GM21423 (cell line): ENCODE results near the gene TNF.
"Not testable (repeated sequence)": the region's sequence is repeated elsewhere in the genome, so short reads cannot be mapped to it uniquely, and the experiment has no call there.

Source experiments
- ATAC-seq: cut with Tn5 transposase; IDR thresholded peaks from one replicate; pipeline ENCODE4 v1.9.1; 2021; ENCODE audit warnings: mild to moderate bottlenecking, moderate library complexity; ENCODE audit not compliant: unreplicated experiment

The TNF gene

DNA sequence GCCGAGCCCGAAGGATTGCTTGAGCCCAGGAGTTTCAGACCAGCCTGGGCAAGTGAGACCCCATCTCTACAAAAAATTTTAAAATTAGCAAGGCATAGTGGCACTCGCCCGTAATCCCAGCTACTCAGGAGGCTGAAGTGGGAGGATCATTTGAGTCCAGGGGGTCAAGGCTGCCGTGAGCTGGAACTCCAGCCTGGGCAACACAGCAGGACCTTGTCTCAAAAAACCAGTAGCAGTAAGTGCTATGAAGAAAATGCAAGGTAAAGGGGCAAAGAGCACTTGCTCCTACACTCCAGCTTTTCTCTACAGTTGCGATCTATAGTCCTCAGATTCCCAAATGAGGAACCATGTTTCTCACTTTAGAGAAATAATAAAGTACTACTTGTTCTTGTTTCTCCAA, 31.7 kb upstream of the TNF start:
- ATAC-seq: no peak

DNA sequence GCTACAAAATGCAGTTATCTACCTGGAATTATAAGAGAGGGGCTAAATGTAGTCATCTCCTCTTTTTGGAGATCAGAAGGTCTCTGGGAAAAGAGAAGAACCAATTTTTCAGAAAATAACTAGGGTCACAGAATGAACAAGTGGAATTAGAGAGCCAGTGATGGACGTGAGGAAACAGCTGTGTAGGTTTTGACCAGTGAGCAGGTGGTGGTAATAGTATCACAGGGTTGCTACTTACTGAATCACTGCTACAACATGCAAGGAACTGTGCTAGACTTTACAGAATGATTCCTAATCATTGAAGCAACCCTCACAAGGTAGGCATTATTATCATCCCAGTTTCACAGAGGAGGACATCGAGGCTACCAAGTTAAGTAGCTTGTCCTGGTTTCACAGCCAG, 30.7 kb upstream of the TNF start:
- ATAC-seq: no peak

DNA sequence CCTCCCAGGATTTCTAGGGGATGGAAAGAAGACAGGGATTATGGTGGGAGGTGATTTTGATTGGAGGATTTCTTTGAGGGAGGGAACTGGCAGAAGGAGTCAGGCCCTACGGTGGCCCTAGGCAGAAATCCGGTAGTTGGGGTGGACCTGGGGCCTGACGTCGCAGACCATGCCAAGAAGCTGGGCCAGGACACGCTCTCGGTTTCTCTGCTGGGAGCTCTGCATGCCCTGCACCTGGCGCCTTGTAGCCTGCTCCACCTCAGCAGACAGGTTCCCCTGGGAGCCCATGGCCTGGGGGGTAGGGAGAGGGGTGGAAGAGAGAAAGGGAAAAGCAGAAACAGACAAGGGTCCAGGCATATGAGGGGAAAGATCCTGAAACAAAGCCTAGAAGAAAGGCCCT, 30.1 kb upstream of the TNF start:
- no peak for ATAC-seq

DNA sequence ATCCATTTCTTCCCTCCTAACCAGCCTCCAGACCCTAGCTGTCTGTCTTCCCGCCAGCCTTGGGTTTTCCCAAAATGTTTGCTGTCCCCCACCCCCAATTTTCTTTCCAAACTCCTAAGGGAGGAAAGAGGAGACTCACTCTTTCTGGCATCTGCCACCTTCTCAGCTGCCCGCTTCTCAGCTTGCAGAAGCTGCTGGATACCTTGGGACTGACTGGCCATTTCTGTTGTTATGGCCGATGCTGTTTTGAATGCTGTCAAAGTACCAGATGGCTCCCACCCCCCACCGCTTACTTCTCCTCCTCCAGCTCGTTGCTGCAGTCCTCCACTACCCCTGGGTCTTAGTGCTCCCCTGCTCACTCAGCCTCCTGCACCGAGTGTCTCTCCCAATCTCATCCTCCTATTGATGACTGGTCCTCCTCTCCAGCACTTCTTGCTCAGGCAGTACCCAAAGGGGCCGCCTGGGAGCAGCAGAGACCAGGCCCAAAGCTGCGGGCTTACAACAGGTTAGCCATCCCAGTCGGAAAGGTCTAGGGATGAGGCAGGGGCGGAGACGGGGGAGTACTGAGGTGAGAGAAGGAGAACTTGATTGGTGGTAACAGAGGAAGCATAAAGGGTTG, 28.9 kb upstream of the TNF start, which contains the start of gene ATP6V1G2:
Gene ATP6V1G2 (minus strand): TSS at position 270 of the 619 bp plus-strand sequence. CDS start 49 bp downstream, at position 221.
- ATAC-seq: peak; percentile 35

DNA sequence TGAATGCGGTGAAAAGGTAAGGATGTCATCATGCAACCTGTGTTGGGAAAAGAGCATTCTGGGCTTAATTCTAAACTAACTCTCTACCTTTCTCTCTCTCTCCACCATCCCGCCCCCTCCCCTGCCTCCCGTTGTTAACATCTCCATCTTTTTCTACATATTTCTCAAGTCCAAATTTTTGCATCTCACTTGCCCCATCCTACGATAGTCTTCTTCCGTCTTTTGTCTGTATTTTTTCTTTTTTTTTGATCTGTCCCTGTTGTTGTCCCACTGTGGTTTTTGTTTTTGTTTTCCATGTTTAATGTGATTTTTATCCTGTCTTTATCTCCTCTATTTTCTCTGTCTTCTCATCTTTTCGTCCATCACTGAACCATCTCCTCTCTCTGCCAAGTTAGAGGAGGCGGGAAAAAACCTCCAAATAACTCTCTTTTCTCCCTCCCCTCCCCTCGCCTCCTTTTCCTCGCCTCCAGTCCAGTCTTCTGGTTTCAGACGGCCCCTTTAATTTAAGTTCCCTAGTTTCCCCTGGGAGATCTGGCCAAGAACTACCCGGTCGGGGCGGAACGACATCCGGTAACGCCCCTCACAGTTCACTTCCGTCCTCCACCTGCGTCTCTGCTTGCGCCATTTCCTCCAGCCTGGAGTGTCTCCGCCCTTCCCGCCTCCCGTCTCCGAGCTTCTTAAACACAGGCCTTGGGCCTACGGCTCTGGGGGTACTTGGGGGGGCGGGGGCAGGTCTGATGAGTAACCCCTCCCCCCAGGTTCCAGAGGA, 28.2 kb upstream of the TNF start, which contains the start of gene NFKBIL1:
Gene NFKBIL1 (plus strand): TSS at position 651 of the 769 bp plus-strand sequence. CDS start 87 bp downstream, at position 738.
- ATAC-seq: peak; percentile 75

DNA sequence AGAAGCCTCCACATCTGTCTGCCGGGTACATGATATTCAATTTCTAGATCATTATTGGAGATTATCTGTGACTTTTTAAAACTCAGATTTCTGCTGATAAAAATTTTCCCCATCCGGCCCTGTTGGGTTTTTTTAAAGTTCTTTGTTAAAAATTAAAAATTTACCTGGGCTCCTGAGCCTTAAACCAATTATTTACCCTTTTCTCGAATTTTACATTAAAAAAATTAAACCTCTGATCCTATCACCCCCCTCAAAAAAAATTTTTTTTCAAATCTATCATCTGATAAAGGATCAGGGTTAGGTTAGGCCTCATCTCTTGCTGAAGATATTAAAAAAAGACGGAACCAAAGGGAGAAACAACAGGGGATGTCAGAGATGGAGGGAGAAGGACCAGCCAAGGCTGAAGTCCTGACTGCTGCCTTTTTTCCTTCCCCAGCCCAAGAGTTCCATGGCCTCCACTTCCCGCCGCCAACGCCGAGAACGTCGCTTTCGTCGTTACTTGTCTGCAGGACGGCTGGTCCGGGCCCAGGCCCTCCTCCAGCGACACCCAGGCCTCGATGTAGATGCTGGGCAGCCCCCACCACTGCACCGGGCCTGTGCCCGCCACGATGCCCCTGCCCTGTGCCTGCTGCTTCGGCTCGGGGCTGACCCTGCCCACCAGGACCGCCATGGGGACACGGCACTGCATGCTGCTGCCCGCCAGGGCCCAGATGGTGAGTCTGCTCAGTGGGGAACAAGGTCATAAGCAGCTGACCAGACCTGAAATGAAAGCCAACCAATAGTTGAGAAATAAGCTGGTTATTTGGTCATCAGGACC, 27.4 kb upstream of the TNF start:
- no peak for ATAC-seq

DNA sequence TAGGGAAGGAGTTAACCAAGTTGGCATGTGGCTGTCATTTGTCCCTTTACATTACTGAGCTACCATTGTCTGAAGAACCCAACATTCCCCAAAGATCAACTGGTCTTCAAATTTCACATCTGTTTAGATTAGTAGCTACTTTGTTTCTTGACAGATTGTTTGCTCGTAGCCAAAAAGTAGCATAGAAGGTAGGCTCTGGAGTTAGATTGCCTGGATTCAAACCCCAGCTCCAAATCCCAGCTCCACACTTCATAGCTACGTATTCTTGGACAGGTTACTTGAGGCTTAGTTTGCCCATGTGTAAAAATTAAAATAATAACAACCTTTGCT, 26.9 kb upstream of the TNF start:
- no peak for ATAC-seq

DNA sequence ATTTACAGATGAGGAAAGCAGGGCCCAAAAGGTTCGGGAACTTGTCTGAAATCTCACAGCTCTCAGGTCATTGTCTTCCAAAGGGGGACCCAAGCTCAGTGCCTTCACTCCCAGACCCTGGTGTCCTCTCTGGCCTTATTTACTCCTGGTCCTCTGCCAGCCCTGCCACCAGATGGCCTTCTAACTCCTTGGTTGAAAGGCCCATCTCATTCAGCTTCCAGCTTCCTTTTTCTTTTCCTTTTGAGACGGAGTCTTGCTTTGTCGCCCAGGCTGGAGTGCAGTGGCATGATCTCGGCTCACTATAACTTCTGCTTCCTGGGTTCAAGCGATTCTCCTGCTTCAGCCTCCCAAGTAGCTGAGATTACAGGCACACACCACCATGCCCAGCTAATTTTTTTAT, 24.0 kb upstream of the TNF start:
- not testable (repeated sequence) for ATAC-seq

DNA sequence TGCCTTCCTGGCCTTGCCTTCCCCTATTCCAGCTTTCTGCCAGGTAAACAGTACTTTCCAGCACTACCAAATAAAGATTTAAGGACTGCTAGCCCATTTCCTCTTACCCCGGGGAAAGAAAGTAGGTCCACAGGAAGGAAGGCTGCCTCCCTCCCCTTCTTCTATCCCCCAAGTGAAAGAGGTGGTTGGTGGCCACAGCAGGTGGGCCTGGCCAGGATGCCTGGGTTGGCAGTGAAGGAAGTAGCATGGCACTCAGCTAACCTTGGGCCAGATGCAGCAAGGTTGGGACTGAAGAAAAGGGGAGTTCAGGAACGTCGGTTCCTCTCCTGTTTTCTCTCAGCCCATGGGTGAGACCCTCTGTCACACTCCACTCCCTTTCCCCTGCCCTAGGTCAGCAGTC, 19.1 kb upstream of the TNF start:
- no peak for ATAC-seq

DNA sequence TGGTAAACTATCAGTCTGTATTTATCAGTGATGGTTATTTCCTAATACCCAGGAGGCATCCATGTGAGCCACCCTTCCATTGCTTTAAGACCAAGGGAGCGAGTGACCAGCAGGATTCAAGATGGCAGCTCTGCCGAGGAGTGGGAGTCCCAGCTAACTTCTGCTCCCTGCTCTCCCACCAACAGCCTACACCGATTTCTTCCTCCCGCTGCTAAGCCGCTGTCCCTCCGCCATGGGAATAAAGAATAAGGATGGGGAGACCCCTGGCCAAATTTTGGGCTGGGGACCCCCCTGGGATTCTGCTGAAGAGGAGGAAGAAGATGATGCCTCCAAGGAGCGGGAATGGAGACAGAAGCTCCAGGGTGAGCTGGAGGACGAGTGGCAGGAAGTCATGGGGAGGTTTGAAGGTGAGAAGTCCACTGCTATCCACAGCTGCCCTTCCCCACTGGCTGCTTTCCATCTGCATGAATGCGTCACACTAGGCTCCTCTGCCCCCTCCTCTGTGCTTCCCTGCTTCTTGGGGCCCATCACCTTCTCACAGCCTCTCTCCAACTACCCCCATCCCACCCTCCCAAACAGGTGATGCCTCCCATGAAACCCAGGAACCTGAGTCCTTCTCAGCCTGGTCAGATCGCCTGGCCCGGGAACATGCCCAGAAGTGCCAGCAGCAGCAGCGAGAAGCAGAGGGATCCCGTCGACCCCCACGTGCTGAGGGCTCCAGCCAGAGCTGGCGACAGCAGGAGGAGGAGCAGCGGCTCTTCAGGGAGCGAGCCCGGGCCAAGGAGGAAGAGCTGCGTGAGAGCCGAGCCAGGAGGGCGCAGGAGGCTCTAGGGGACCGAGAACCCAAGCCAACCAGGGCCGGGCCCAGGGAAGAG, 17.7 kb upstream of the TNF start:
- ATAC-seq: no peak

DNA sequence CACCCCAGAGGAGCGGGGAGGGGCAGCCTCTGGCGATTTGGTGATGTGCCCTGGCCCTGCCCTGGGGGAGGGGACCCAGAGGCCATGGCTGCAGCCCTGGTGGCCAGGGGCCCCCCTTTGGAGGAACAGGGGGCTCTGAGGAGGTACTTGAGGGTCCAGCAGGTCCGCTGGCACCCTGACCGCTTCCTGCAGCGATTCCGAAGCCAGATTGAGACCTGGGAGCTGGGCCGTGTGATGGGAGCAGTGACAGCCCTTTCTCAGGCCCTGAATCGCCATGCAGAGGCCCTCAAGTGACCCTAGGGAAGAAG, 17.1 kb upstream of the TNF start:
- no peak for ATAC-seq

DNA sequence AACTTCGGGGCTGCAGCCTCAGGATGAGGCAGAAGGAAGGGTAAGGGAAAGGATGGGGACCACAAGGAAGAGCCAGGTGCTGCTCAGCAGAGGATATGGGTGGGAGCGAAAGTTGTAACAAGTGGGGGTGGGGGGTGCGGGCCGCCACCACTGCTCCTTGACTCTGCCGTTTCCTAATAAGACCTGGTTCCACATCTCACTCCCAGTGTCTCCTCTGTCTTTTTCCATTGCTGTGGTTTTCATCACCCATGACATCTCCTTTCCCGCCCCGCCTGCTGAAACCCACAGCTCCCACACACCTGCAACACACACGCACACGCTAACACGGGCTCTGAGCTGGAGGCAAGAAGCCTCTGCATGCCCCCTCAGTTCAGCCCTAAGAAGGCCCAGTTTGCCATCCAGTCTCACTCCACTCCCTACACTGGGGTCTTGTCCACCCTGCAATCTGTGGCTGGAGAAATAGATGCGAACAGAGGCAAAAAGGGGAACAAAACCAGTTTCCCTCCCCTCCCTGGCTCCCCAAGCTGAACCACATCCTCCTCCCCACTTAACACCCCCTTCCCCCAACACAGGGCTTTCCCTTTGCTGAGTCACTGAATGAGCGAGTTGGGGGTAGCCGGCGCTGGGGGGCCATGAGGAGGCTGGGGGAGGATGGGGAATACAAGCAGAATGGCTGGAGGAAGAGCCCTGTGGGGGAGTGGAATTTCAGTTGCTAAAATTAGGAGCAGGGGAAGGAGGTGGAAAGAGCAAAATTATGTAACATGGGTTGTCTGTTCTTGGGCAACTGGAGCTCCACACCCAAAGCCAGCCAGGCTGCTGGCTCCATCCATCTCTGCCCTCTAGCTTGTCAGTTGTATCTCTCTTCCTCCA, 16.5 kb upstream of the TNF start:
- no peak for ATAC-seq

DNA sequence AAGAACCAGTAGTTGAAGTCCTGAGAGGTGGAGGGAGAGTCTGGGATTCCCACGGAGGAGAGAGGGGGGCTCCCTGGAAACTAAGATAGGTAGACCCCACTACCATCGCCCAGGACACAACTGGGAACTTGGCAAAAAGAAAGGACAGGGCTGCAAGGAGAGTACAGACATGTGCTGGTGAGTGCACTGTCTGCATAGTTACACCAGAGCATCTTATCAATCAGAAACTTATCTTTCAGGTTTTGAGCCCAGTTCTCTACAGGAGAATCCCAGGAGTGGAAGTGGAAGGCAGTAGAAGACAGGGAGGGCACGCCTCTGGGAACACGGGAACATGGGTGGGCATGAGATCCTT, 15.8 kb upstream of the TNF start:
- no peak for ATAC-seq

DNA sequence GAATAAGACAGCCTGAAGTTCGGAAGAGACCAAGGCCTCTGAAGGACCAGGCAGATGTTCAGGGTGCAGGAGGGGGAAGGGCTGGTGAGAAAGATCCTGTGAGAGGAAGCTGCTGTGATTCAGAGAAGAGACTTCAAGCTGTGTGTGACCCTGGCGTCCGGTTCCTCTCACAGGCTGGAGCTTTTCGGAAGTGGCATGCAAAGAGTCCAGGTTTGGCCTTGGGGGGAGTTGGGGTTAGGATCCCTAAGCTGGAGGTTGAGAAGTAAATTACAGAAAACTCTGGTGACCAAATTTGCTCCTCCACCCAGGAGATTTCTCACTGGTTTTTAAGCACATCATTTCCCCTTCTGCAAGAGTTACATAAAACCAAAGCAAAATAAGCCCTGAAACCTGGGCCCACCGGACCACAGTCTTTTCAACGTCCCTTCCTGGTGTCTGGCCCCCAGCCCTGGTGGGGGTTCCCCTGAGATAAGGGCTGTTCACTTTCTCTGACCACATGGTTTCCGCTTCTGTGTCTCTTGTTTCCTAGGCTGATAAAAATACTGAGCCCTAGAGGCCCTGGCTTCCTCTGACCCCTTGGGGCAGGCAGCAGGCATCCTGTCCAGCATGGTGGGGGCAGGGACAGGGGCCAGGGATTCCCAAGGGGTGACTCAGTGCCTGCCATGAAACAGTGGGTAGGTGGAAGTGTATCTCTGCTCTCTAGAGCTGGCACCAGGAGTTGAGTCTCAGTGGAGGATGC, 15.2 kb upstream of the TNF start:
- peak; percentile 62 for ATAC-seq

DNA sequence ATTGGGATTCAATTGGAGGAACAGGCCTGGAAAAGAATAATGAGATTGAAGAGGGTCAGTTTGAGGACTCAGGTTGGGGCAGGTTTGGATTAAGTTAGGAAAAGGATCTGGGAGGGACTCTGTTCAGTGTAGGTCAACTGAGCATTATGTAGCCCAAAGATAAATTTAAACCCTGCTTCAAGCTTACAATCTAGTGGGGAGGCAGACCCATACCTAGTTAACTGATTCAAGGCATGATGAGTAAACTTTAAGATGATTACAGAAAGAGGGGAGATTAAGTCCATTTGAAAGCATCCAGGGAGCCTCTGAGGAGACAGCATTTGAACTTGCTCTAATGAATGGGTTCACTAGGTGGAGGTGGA, 14.7 kb upstream of the TNF start:
- no peak for ATAC-seq

DNA sequence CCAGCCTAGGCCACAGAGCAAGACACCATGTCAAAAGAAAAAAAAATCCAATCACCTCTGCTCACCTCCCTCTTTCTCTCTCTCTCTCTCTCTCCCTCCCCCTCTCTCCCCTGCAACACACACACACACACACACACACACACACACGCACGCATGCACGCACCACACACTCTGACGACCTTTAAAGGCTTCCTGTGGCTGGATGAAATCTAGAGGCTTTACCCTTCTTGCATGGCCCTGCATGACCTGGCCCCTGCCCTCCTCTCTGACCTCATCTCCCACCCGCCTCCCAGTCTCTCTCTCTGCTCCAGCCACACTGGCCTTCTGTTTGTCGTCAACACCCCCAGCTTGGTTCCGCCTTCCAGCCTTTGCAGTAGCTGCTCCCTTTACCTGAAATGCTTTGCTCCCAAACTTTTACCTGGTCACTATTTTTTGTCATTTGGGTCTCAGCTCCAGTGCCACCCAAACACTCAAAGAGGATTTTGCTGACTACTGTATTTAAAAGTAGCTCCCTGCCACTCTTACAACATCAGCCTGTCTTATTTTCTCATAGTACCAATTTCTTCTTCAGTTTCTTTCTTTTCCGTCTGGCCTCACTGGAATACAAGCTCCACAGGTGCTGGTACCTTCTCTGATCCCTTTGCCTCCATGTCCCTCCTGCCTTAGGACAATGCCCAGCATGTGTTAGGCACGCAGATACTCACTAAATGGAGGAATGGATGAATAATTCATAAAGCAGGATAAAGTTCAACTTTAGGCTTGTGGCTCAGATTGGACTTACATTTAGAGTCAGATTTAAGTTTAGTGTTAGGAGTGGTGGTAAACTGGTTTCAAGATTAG, 7.6 kb upstream of the TNF start:
- no peak for ATAC-seq

DNA sequence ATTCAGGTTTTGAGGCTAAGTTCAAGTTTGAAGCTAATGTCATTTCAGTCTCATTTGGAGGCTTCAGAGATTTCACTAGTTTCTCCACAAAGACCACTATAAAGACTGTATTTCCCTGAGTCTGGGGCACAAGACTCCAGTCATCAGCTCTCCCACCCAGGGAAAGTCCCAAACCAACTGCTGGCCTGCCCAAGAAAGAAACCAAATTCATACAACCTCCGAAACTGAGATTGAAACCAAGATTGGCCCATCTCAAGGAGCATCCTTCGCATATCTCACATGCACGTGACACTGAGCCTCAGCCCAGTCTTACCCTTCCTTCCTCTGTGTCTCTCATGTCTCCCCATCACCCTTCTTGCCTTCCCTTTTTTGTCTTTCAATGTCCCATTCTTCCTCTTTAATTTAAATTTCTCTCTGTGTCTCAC, 6.8 kb upstream of the TNF start:
- peak; percentile 60 for ATAC-seq

DNA sequence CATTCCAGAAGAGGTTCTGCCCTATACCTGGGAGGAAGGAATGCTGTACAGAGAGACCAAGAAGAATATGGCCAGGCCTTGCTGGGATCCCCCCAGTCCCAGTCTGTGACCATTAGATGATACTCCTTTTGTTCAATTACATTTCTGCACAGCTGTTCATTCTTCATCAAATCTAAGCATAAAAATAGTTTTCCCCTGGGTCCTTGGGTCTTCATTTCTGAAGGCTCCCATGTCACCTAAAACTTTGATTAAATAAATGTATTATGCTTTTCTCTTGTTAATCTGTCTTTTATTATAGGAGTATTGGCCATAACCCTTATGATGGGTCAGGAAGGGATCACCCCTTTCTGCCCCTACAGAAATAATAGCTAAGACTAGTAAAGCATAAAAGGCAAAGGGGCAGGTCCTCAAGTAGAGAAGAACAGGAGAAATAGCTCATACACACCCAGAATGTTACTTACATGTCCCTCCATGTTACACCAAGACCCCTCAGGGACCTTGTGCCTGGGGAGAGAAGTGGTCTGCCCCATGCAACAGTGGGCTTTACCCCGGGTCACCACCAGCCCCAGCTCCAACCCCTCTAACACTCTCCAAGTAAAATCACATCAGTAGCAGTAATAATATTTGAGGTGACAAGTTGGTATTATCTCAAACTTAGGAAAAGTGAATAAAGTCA, 5.4 kb upstream of the TNF start:
- no peak for ATAC-seq
